Measurements from ENCODE around the gene C22orf31.

C22orf31 gene

GRCh38 chr22:29023172-29023796 is 38.3 kb downstream of the C22orf31 start:
- FAIRE-seq = no peak

DNA sequence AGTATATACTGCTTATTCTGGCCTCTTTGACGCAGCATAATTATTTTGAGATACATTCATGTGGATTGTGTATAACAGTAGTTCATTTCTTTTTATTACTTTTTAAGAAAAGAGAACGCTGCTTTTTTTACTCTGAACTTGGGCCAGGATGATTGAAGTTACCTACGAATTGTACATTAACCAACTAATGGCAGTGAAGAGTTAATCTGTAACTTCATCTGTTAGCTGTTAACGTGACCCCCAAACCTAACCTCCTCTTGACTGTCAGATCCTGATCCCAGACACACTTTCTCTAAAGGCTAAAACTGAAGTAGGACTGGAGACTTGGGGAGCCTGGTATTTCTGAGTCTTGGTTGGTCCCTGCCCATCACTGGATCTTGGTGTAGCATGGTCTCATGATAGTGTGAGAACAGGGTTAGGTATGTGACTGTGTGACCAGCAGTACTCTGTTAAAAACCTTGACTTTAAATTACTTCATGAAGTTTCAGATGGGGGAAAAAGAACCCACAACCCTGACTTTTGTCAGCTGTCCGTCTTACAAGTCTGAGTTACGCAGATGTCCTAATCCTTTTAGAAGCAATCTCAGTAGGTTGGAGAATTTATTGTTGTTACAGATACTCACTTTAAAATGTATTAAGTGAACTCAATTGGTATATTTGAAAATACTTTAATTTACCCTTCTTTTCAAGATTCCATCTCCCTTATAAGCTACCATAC is 39.4 kb downstream of the C22orf31 start:
- no peak for FAIRE-seq

GRCh38 chr22:29018293-29019189 is 43.1 kb downstream of the C22orf31 start:
- FAIRE-seq = no peak

GRCh38 chr22:29016067-29016938 is 45.3 kb downstream of the C22orf31 start:
- no peak for FAIRE-seq

GRCh38 chr22:29014773-29015172 is 46.9 kb downstream of the C22orf31 start:
- FAIRE-seq = no peak

DNA sequence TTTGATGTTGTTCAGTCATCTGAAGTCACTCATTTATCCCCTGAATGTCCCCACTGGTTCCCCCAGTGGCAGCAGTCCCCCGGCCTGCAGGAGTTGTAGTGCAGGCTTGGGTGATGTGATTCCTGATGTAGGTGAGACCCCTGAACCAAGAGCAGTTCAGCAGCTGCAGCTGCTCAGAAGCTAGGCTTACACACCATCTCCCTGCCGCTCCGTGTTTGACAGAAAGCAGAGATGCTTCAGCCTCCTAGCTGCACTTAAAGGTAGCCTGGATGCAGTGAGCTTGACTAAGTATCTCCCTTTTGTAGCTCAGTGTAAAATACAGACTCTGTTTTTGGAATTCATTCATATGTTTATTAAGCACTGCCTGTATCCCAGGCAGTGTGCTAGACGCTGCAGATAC is 47.3 kb downstream of the C22orf31 start:
- FAIRE-seq = no peak

- FAIRE-seq = no peak
Observed at GRCh38 chr22:29012952-29013351, 48.7 kb downstream of the C22orf31 start.

DNA sequence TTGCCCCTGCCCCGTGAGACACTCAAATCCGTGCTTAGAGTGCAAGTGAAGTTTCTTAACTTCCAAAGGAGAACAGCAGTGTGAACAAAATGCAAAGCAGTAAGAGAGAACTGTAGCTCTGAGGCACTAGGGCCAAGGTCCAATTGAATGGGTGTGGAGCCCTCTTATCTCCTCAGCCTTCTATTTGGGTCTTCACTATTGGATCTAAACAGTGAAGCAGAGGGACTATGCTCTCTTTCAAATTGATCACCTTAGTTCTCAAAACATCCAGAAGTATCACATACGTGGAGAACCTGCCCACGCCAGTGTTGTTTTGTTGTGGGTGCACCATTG is 49.6 kb downstream of the C22orf31 start:
- FAIRE-seq = no peak

DNA sequence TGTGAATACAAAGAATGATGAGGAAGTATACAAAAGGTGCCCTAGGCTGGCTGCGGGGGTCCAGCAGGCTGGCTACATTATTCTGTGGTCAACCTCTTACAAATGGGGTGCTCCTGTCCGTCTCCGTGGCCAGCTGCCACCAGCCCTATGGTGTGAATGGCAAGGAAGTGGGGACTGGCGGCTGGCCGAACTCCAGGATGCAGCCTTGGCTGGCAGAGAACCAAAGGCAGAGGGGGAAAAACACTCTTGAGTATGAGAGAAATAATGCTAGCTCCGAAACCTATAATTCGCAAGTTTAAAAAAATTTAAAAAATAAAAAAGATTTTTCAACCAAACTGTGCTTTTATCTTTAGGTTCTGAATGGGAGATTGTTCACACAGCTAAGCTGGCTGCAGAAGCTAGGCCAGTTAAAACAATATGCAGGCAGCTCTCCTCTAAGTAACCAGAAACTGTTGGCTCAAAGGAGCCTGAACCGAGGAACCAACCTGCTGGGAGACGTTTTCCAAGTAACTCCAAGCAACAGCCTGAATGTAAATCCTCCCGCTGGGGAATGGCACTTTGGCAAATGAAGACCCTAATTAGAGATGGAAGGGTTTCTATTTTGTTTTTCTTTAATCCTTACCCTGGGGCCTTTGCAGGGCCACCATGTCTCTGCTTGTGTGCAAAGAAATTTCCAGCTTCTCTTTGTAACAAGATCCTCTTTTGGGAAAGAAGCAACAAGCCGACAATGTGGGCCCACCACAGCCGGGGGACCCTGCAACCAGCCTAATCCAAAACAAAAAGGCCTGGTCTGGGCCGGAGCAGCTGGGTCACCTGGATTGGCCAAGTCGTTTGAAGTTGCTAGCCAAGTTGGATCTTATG is 50.2 kb downstream of the C22orf31 start:
- FAIRE-seq = no peak

DNA sequence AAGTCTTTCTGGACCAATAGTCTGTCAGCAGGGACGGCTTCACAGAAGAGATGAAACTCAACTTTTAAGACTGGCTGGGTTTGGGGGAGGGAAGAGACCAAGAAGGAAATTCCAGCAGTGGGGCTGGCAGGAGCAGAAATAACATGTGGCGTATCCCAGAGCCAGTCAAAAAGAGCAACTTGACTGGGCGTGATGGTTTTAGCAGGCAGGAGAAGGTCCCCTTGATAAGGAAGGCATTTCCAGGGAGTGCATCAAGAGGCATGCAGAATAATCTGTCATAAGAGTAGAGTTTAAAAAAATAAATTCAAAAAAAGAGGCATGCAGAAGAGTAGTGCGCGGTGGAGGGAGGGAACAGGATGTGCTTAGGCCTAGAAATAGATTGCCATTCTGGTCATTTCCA is 52.5 kb downstream of the C22orf31 start:
- no peak for FAIRE-seq
